Smooth muscle cell (in vitro differentiated cells): ENCODE measurements around the gene TMEM178A. TPM values are rescaled to one million over a fixed set of nuclear protein-coding genes. Genes with fewer than 3 reads are reported as not detected.

Experiments used
- DNase-seq: peaks from one replicate; lab custom pipeline; 2025; ENCODE audit not compliant: unreplicated experiment; lab: John Stamatoyannopoulos, UW
- H2AFZ ChIP-seq: fragments of 200-600 bp; sonication (generic); 2 replicates; pipeline ENCODE4 v1.6.0; 2016; ENCODE audit warnings: antibody characterized with exemption, low read depth, mild to moderate bottlenecking
- H3F3A ChIP-seq: fragments of 200-600 bp; sonication (generic); 2 replicates; pipeline ENCODE4 v1.6.0; 2017; ENCODE audit warnings: antibody characterized with exemption, low read depth
- H3K27ac ChIP-seq: fragments of 200-600 bp; sonication (generic); 2 replicates; pipeline ENCODE4 v1.5.1; 2016; ENCODE audit warnings: low read depth, mild to moderate bottlenecking
- H3K27me3 ChIP-seq: fragments of 200-600 bp; sonication (generic); 2 replicates; pipeline ENCODE4 v1.6.1; 2016; ENCODE audit warnings: low read depth, mild to moderate bottlenecking
- H3K36me3 ChIP-seq: fragments of 200-600 bp; sonication (generic); 2 replicates; pipeline ENCODE4 v1.5.1; 2016; ENCODE audit warnings: low read depth
- H3K4me1 ChIP-seq: fragments of 200-600 bp; sonication (generic); 2 replicates; pipeline ENCODE4 v1.5.1; 2016; ENCODE audit warnings: low read depth
- H3K4me2 ChIP-seq: fragments of 200-600 bp; sonication (generic); 2 replicates; pipeline ENCODE4 v1.6.0; 2016; ENCODE audit warnings: mild to moderate bottlenecking
- H3K4me3 ChIP-seq: fragments of 200-600 bp; sonication (generic); 2 replicates; pipeline ENCODE4 v1.5.1; 2016; ENCODE audit warnings: mild to moderate bottlenecking
- H3K79me2 ChIP-seq: fragments of 200-600 bp; sonication (generic); 2 replicates; pipeline ENCODE4 v1.6.0; 2016; ENCODE audit warnings: low read depth, mild to moderate bottlenecking
- H3K9ac ChIP-seq: fragments of 200-600 bp; sonication (generic); 2 replicates; pipeline ENCODE4 v1.6.0; 2016; ENCODE audit warnings: low read depth
- H3K9me3 ChIP-seq: fragments of 200-600 bp; sonication (generic); replicated peaks from 2 replicates; pipeline ENCODE4 v1.5.1; 2016; ENCODE audit warnings: low read depth
- H4K20me1 ChIP-seq: fragments of 200-600 bp; sonication (generic); 2 replicates; pipeline ENCODE4 v1.6.0; 2016; ENCODE audit warnings: low read depth
- WGBS: methylation state at CpG from one replicate; pipeline ENCODE4 v1.1.7; 2016; ENCODE audit warnings: low lambda C conversion rate; 5-methylcytosine and 5-hydroxymethylcytosine counted together
- polyA plus RNA-seq: library from polyadenylated mRNA; unstranded; fragments of >200 nt; fragmentation: Nextera tagmentation; extraction: Ambion mirVana; gene quantifications from 2 replicates; pipeline ENCODE4 v1.2.1, GENCODE V29; 2016
- total RNA-seq: library from RNA; depleted of rRNA; stranded (reverse); fragments of >200 nt; gene quantifications from 2 replicates; pipeline ENCODE4 v1.2.3, GENCODE V29; 2014
- TF ChIP-seq, protein P1 (sequence below): fragments of 200-600 bp; sonication (generic); IDR thresholded peaks from 2 replicates; pipeline ENCODE4 v1.5.1; 2017; ENCODE audit warnings: borderline replicate concordance, mild to moderate bottlenecking, antibody characterized with exemption; ENCODE audit not compliant: insufficient read depth, poor library complexity, severe bottlenecking

The TMEM178A gene
- total and polyA plus RNA-seq, 2 experiments from 2014 or later, result 14.6 to 22.2 TPM

DNA sequence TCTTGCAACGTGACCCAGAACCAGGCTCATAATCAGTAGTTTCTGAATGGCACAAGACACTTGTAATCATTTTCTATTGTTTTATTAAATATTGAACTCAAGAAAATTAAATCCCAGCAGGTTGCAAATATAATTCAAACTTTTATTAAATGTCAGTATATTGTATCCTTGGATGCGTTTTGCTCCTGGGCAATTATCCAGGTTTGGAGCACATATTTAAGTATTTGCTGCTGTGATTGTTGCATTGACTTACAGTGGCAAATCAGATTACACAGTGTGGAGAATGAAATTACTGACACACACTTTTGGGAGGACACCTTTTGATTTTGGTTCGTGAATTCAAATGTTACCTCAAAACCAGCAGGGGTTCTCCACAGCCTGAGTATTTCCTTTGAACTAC lies 27.1 kb upstream of the TMEM178A start:
- no peak for DNase-seq
- Histone ChIP-seq H3K27me3 (no peaks in the 10 kb centered on the region), H4K20me1 (no peaks in the 10 kb centered on the region), H3K79me2 (no peaks in the 10 kb centered on the region), H2AFZ (no peak overlapping the region), H3K4me2 (no peak overlapping the region), H3K4me1 (no peaks in the 10 kb centered on the region), H3K9me3 (no peaks in the 10 kb centered on the region), H3K4me3 (no peak overlapping the region), H3F3A (no peaks in the 10 kb centered on the region), H3K9ac (no peak overlapping the region), H3K27ac (no peak overlapping the region), H3K36me3 (no peaks in the 10 kb centered on the region)
- TF ChIP-seq, protein P1, sequence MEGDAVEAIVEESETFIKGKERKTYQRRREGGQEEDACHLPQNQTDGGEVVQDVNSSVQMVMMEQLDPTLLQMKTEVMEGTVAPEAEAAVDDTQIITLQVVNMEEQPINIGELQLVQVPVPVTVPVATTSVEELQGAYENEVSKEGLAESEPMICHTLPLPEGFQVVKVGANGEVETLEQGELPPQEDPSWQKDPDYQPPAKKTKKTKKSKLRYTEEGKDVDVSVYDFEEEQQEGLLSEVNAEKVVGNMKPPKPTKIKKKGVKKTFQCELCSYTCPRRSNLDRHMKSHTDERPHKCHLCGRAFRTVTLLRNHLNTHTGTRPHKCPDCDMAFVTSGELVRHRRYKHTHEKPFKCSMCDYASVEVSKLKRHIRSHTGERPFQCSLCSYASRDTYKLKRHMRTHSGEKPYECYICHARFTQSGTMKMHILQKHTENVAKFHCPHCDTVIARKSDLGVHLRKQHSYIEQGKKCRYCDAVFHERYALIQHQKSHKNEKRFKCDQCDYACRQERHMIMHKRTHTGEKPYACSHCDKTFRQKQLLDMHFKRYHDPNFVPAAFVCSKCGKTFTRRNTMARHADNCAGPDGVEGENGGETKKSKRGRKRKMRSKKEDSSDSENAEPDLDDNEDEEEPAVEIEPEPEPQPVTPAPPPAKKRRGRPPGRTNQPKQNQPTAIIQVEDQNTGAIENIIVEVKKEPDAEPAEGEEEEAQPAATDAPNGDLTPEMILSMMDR, result no peak
- 89% methylated on average over 3 of the region's 3 CpGs for WGBS

DNA sequence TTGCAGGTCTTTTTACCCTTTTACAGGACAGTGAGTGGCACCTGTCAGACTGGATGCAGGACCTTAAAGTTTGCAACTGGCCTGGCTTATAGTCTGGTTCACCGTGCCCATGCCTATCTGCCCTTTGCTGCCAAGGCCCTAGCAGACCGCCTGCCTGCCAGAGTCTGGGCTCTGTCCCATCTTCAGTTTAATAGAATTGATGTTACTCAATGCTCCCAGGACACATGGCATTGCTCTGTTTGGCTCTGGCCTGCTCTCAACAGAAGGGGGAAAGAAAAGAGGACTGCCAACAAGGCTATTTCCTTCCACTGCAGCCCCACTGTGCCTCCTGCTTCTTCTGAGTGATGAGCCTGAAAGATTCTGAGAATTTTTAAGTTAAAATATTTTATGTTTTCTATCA lies 25.6 kb upstream of the TMEM178A start:
- Histone ChIP-seq H3K27me3 (no peaks in the 10 kb centered on the region), H3K4me1 (no peaks in the 10 kb centered on the region), H3K79me2 (no peaks in the 10 kb centered on the region), H4K20me1 (no peaks in the 10 kb centered on the region), H3K27ac (no peak overlapping the region), H3K36me3 (no peaks in the 10 kb centered on the region), H3K4me2 (no peak overlapping the region), H3K9ac (no peak overlapping the region), H3K9me3 (no peaks in the 10 kb centered on the region), H3K4me3 (no peak overlapping the region), H3F3A (no peaks in the 10 kb centered on the region), H2AFZ (no peak overlapping the region)
- TF ChIP-seq, protein P1, result no peak
- DNase-seq, result no peak
- 75% methylated on average over 2 of the region's 2 CpGs for WGBS

DNA sequence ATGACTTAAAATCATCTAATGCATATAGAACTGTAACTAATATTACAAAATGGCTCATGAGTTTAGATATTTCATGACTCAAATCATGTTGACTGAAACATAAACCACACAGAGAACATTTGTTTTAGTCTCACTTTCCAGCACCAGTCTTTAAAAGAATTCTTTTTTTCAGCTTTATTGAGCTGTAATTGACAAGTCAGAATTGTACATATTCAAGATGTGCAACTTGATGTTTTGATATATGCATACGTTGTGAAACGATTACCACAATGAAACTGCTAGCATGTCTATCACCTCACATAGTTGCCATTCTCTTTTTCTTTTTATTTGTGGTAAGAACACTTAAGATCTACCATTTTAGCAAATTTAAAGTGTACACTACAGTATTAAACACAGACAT lies 25.0 kb upstream of the TMEM178A start:
- TF ChIP-seq, protein P1, result no peak
- no peak overlapping the region for H2AFZ ChIP-seq
- H3K4me3 ChIP-seq, result no peak overlapping the region
- H3K9ac ChIP-seq, result no peak overlapping the region
- no peaks in the 10 kb centered on the region for H3F3A ChIP-seq
- H3K9me3 ChIP-seq, result no peaks in the 10 kb centered on the region
- H3K36me3 ChIP-seq, result no peaks in the 10 kb centered on the region
- no peak for DNase-seq
- H3K27ac ChIP-seq, result no peak overlapping the region
- no peaks in the 10 kb centered on the region for H3K27me3 ChIP-seq
- no peak overlapping the region for H3K4me2 ChIP-seq
- H3K4me1 ChIP-seq, result no peaks in the 10 kb centered on the region
- H4K20me1 ChIP-seq, result no peaks in the 10 kb centered on the region
- WGBS, result 100% methylated on average over 2 of the region's 2 CpGs
- no peaks in the 10 kb centered on the region for H3K79me2 ChIP-seq

DNA sequence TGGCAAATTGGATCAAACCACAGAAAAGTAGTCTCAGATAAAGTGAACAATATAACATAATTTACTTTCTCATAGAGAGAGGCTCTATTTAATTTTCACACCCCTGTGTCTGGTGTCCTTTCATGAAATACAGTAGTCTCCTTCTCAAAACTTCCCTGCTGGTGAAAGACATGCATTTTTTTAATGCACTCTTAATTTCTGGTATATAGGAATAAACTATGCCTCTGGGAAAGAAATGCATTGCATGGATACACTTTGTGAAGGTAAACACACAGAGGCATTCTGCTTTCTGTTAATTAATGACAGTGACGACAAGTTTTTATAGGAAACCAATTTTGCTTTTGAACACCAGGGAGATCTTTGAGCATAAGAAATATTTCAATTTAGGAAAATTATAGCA lies 24.1 kb upstream of the TMEM178A start:
- H3K9me3 ChIP-seq, result no peaks in the 10 kb centered on the region
- TF ChIP-seq, protein P1, result no peak
- H3K27me3 ChIP-seq, result no peaks in the 10 kb centered on the region
- H3K4me1 ChIP-seq, result no peaks in the 10 kb centered on the region
- H3K36me3 ChIP-seq, result no peaks in the 10 kb centered on the region
- no peak for DNase-seq
- no peak overlapping the region for H2AFZ ChIP-seq
- no peaks in the 10 kb centered on the region for H3K79me2 ChIP-seq
- H4K20me1 ChIP-seq, result no peaks in the 10 kb centered on the region
- H3K9ac ChIP-seq, result no peak overlapping the region
- no peak overlapping the region for H3K27ac ChIP-seq
- H3K4me3 ChIP-seq, result no peak overlapping the region
- 94% methylated on average over 1 of the region's 1 CpG for WGBS
- H3K4me2 ChIP-seq, result no peak overlapping the region
- no peaks in the 10 kb centered on the region for H3F3A ChIP-seq
